ENCODE measurements around the gene CFTR.

DNA sequence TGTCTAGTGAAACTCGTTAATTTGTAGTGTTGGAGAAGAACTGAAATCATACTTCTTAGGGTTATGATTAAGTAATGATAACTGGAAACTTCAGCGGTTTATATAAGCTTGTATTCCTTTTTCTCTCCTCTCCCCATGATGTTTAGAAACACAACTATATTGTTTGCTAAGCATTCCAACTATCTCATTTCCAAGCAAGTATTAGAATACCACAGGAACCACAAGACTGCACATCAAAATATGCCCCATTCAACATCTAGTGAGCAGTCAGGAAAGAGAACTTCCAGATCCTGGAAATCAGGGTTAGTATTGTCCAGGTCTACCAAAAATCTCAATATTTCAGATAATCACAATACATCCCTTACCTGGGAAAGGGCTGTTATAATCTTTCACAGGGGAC is 187.6 kb downstream of the CFTR start:
- TF ChIP-seq, protein P1, sequence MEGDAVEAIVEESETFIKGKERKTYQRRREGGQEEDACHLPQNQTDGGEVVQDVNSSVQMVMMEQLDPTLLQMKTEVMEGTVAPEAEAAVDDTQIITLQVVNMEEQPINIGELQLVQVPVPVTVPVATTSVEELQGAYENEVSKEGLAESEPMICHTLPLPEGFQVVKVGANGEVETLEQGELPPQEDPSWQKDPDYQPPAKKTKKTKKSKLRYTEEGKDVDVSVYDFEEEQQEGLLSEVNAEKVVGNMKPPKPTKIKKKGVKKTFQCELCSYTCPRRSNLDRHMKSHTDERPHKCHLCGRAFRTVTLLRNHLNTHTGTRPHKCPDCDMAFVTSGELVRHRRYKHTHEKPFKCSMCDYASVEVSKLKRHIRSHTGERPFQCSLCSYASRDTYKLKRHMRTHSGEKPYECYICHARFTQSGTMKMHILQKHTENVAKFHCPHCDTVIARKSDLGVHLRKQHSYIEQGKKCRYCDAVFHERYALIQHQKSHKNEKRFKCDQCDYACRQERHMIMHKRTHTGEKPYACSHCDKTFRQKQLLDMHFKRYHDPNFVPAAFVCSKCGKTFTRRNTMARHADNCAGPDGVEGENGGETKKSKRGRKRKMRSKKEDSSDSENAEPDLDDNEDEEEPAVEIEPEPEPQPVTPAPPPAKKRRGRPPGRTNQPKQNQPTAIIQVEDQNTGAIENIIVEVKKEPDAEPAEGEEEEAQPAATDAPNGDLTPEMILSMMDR (IDR thresholded peaks at IDR 0.05; ENCODE audit: borderline replicate concordance, extremely low read depth, low read length, poor library complexity, severe bottlenecking), result no peak
- TF ChIP-seq EZH2 (IDR thresholded peaks at IDR 0.05; ENCODE audit: borderline replicate concordance, low read depth, low read length, severe bottlenecking), result no peak

Data from DND-41 (cell line).